BLaER1 (cell line): ENCODE results near the gene LRRC55.

ENCODE experiments used
- H3K27ac ChIP-seq: shearing (Covaris generic); formaldehyde crosslinking; 2 replicates; pipeline ENCODE4 v1.8.1; 2022
- H3K27me3 ChIP-seq: shearing (Covaris generic); formaldehyde crosslinking; 2 replicates; pipeline ENCODE4 v1.8.1; 2022
- H3K36me3 ChIP-seq: shearing (Covaris generic); formaldehyde crosslinking; 2 replicates; pipeline ENCODE4 v1.8.1; 2022
- H3K4me1 ChIP-seq: shearing (Covaris generic); formaldehyde crosslinking; 2 replicates; pipeline ENCODE4 v1.8.1; 2022
- H3K4me2 ChIP-seq: shearing (Covaris generic); formaldehyde crosslinking; 2 replicates; pipeline ENCODE4 v1.8.1; 2022
- H3K4me3 ChIP-seq: shearing (Covaris generic); formaldehyde crosslinking; 2 replicates; pipeline ENCODE4 v1.8.1; 2022
- H3K9ac ChIP-seq: shearing (Covaris generic); formaldehyde crosslinking; 2 replicates; pipeline ENCODE4 v1.8.1; 2022
- H3K9me3 ChIP-seq: shearing (Covaris generic); formaldehyde crosslinking; 2 replicates; pipeline ENCODE4 v1.8.1; 2022
- H4K20me1 ChIP-seq: shearing (Covaris generic); formaldehyde crosslinking; 2 replicates; pipeline ENCODE4 v1.8.1; 2022
- Cebpa-rat ChIP-seq: shearing (Covaris generic); IDR thresholded peaks from 2 replicates; pipeline ENCODE4 v1.8.1; 2022

LRRC55 gene

GRCh38 chr11:57197762-57198161 lies 16.0 kb downstream of the LRRC55 start:
- no peaks in the 10 kb centered on the region for H3K36me3 ChIP-seq
- H3K4me1 ChIP-seq: no peaks in the 10 kb centered on the region
- no peaks in the 10 kb centered on the region for H3K9me3 ChIP-seq
- H3K4me2 ChIP-seq: no peak overlapping the region
- H3K27ac ChIP-seq: no peak overlapping the region
- TF ChIP-seq Cebpa-rat: no peak
- no peak overlapping the region for H3K4me3 ChIP-seq
- no peaks in the 10 kb centered on the region for H3K27me3 ChIP-seq
- no peak overlapping the region for H3K9ac ChIP-seq
- H4K20me1 ChIP-seq: no peaks in the 10 kb centered on the region

GRCh38 chr11:57199330-57199729 lies 17.6 kb downstream of the LRRC55 start:
- Histone ChIP-seq H3K9ac (no peak overlapping the region), H3K4me1 (no peaks in the 10 kb centered on the region), H3K4me2 (no peak overlapping the region), H3K36me3 (no peaks in the 10 kb centered on the region), H3K4me3 (no peak overlapping the region), H3K27me3 (no peaks in the 10 kb centered on the region), H4K20me1 (no peaks in the 10 kb centered on the region), H3K27ac (no peak overlapping the region), H3K9me3 (no peaks in the 10 kb centered on the region)
- TF ChIP-seq Cebpa-rat: no peak

- Histone ChIP-seq H3K4me2 (no peak overlapping the region), H3K4me3 (no peak overlapping the region), H4K20me1 (no peaks in the 10 kb centered on the region), H3K27me3 (no peaks in the 10 kb centered on the region), H3K9me3 (no peaks in the 10 kb centered on the region), H3K4me1 (no peaks in the 10 kb centered on the region), H3K9ac (no peak overlapping the region), H3K27ac (no peak overlapping the region), H3K36me3 (no peaks in the 10 kb centered on the region)
- no peak for TF ChIP-seq Cebpa-rat
Measured at GRCh38 chr11:57200917-57201316, 19.2 kb downstream of the LRRC55 start.

GRCh38 chr11:57202281-57202680 lies 20.5 kb downstream of the LRRC55 start:
- no peak for TF ChIP-seq Cebpa-rat
- Histone ChIP-seq H3K4me3 (no peak overlapping the region), H3K9ac (no peak overlapping the region), H3K4me1 (no peaks in the 10 kb centered on the region), H3K27me3 (no peaks in the 10 kb centered on the region), H3K27ac (no peak overlapping the region), H4K20me1 (no peaks in the 10 kb centered on the region), H3K9me3 (no peaks in the 10 kb centered on the region), H3K4me2 (no peak overlapping the region), H3K36me3 (no peaks in the 10 kb centered on the region)

- Histone ChIP-seq H3K4me3 (no peak overlapping the region), H3K9me3 (no peaks in the 10 kb centered on the region), H3K4me2 (no peak overlapping the region), H3K4me1 (no peaks in the 10 kb centered on the region), H4K20me1 (no peaks in the 10 kb centered on the region), H3K27ac (no peak overlapping the region), H3K27me3 (no peaks in the 10 kb centered on the region), H3K9ac (no peak overlapping the region), H3K36me3 (no peaks in the 10 kb centered on the region)
- TF ChIP-seq Cebpa-rat: no peak
Measured at GRCh38 chr11:57203359-57203758, 21.6 kb downstream of the LRRC55 start.

GRCh38 chr11:57203882-57204480 lies 22.2 kb downstream of the LRRC55 start:
- Histone ChIP-seq H3K36me3 (no peaks in the 10 kb centered on the region), H3K4me1 (no peaks in the 10 kb centered on the region), H3K4me2 (no peak overlapping the region), H3K4me3 (no peak overlapping the region), H3K9me3 (no peaks in the 10 kb centered on the region), H3K27ac (no peak overlapping the region), H4K20me1 (no peaks in the 10 kb centered on the region), H3K9ac (no peak overlapping the region), H3K27me3 (no peaks in the 10 kb centered on the region)
- TF ChIP-seq Cebpa-rat: no peak

- Histone ChIP-seq H3K27ac (no peak overlapping the region), H3K27me3 (no peaks in the 10 kb centered on the region), H3K4me1 (no peaks in the 10 kb centered on the region), H3K9me3 (no peaks in the 10 kb centered on the region), H3K4me2 (no peak overlapping the region), H3K4me3 (no peak overlapping the region), H4K20me1 (no peaks in the 10 kb centered on the region), H3K9ac (no peak overlapping the region), H3K36me3 (no peaks in the 10 kb centered on the region)
- TF ChIP-seq Cebpa-rat: no peak
Measured at GRCh38 chr11:57205041-57205641, 23.4 kb downstream of the LRRC55 start.

- Histone ChIP-seq H3K4me3 (no peak overlapping the region), H3K9me3 (no peaks in the 10 kb centered on the region)
- no peak for TF ChIP-seq Cebpa-rat
Measured at GRCh38 chr11:57207168-57207567, 25.4 kb downstream of the LRRC55 start.

GRCh38 chr11:57210781-57211180 lies 29.0 kb downstream of the LRRC55 start:
- H3K4me1 ChIP-seq: peaks cover 15% of the 10 kb centered on the region
- no peaks in the 10 kb centered on the region for H3K9me3 ChIP-seq
- H3K27me3 ChIP-seq: no peaks in the 10 kb centered on the region
- TF ChIP-seq Cebpa-rat: no peak
- no peaks in the 10 kb centered on the region for H3K36me3 ChIP-seq
- no peak overlapping the region for H3K27ac ChIP-seq
- H3K9ac ChIP-seq: no peak overlapping the region
- no peaks in the 10 kb centered on the region for H4K20me1 ChIP-seq
- H3K4me3 ChIP-seq: no peak overlapping the region
- no peak overlapping the region for H3K4me2 ChIP-seq

More at GRCh38 chr11:57207168-57207567, 25.4 kb downstream of the LRRC55 start:
- Histone ChIP-seq H3K4me1 (no peaks in the 10 kb centered on the region), H3K4me2 (no peak overlapping the region), H3K27me3 (no peaks in the 10 kb centered on the region), H3K27ac (no peak overlapping the region), H3K9ac (no peak overlapping the region), H3K36me3 (no peaks in the 10 kb centered on the region), H4K20me1 (no peaks in the 10 kb centered on the region)

- peak overlapping the region; percentile 62 for H3K4me2 ChIP-seq
- no peaks in the 10 kb centered on the region for H3K9me3 ChIP-seq
- peaks cover 15% of the 10 kb centered on the region for H3K4me1 ChIP-seq
- no peak overlapping the region for H3K4me3 ChIP-seq
- no peaks in the 10 kb centered on the region for H3K36me3 ChIP-seq
- H3K27ac ChIP-seq: peak overlapping the region; percentile 73
- H3K9ac ChIP-seq: peak overlapping the region; percentile 72
- H4K20me1 ChIP-seq: no peaks in the 10 kb centered on the region
- H3K27me3 ChIP-seq: no peaks in the 10 kb centered on the region
- no peak for TF ChIP-seq Cebpa-rat
Measured at GRCh38 chr11:57213342-57214097, 31.8 kb downstream of the LRRC55 start.
